OCI-LY1 (cell line): ENCODE data around the gene CD247.

Experiments used
- EZH2 ChIP-seq: fragments of 200-600 bp; sonication (generic), shearing (Covaris generic); IDR thresholded peaks from 2 replicates; pipeline ENCODE4 v1.8.0; 2017; ENCODE audit warnings: borderline replicate concordance, mixed run types, mild to moderate bottlenecking, antibody characterized with exemption, low read length, moderate library complexity, mixed read lengths
- TF ChIP-seq, protein P1 (sequence below): fragments of 200-600 bp; sonication (generic), shearing (Covaris generic); IDR thresholded peaks from 2 replicates; pipeline ENCODE4 v1.5.1; 2017; ENCODE audit warnings: mild to moderate bottlenecking, antibody characterized with exemption, low read length, moderate library complexity, mixed read lengths

- TF ChIP-seq, protein P1, sequence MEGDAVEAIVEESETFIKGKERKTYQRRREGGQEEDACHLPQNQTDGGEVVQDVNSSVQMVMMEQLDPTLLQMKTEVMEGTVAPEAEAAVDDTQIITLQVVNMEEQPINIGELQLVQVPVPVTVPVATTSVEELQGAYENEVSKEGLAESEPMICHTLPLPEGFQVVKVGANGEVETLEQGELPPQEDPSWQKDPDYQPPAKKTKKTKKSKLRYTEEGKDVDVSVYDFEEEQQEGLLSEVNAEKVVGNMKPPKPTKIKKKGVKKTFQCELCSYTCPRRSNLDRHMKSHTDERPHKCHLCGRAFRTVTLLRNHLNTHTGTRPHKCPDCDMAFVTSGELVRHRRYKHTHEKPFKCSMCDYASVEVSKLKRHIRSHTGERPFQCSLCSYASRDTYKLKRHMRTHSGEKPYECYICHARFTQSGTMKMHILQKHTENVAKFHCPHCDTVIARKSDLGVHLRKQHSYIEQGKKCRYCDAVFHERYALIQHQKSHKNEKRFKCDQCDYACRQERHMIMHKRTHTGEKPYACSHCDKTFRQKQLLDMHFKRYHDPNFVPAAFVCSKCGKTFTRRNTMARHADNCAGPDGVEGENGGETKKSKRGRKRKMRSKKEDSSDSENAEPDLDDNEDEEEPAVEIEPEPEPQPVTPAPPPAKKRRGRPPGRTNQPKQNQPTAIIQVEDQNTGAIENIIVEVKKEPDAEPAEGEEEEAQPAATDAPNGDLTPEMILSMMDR, result no peak
- TF ChIP-seq EZH2, result no peak
These were observed 71.4 kb downstream of the CD247 start for GRCh38 chr1:167446966-167447365.
